Kidney (tissue), 14 donors: Measurements from ENCODE around the gene AAK1. TPM values are rescaled to one million over a fixed set of nuclear protein-coding genes. Genes with fewer than 3 reads are reported as not detected.

Experiments
- DNase-seq, 5 donors: peaks; one replicate each; pipeline ENCODE4 v3.0.0-alpha.2; 2013 to 2020
- FAIRE-seq: peaks from 2 replicates; lab custom pipeline; 2012; peaks lifted over from hg19 to GRCh38; lab: Jason Lieb, UNC
- H3K27ac ChIP-seq, 2 donors: one replicate each; pipeline ENCODE4 v1.7.0; 2013; ENCODE audit warnings: low read depth in 2 of 2, low read length in 2 of 2, inconsistent platforms in 1 of 2
- H3K27me3 ChIP-seq: one replicate; pipeline ENCODE4 v1.7.1; 2013; ENCODE audit warnings: low read length, inconsistent platforms; ENCODE audit not compliant: control insufficient read depth, insufficient read depth
- H3K36me3 ChIP-seq, 3 donors: one replicate each; pipeline versions ENCODE4 v1.7.0 to v1.7.1; 2013; ENCODE audit warnings: low read length in 3 of 3, control low read depth in 1 of 3, inconsistent platforms in 1 of 3; ENCODE audit not compliant: insufficient read depth in 3 of 3, control insufficient read depth in 2 of 3
- H3K4me1 ChIP-seq, 3 donors: one replicate each; pipeline versions ENCODE4 v1.7.0 to v1.7.1; 2013; ENCODE audit warnings: low read length in 3 of 3, inconsistent platforms in 1 of 3, low read depth in 1 of 3; ENCODE audit not compliant: control insufficient read depth in 2 of 3, insufficient read depth in 2 of 3
- H3K4me3 ChIP-seq, 3 donors: one replicate each; pipeline versions ENCODE4 v1.7.0 to v1.8.1; 2013; ENCODE audit warnings: low read length in 3 of 3, control low read depth in 1 of 3, inconsistent platforms in 1 of 3
- H3K9ac ChIP-seq, 3 donors: one replicate each; pipeline versions ENCODE4 v1.7.0 to v1.7.1; 2013; ENCODE audit warnings: low read length in 3 of 3, control low read depth in 1 of 3, inconsistent platforms in 1 of 3
- H3K9me3 ChIP-seq, 3 donors: one replicate each; pipeline versions ENCODE4 v1.7.0 to v1.7.1; 2013; ENCODE audit warnings: low read length in 3 of 3, control low read depth in 1 of 3, inconsistent platforms in 1 of 3; ENCODE audit not compliant: control insufficient read depth in 2 of 3, insufficient read depth in 1 of 3
- intact Hi-C: fragments of 100-400 bp; cut with DNase I; formaldehyde crosslinking; loops from one replicate; pipeline ENCODE4 v1.11.1; 2022
- polyA plus RNA-seq: library from polyadenylated mRNA; stranded (reverse); fragments of 350-450 nt; fragmentation: Illumina TruSeq; extraction: RNeasy Lipid Tissue Mini Kit (QIAGEN cat#74804); gene quantifications from one replicate; pipeline ENCODE4 v1.2.3, GENCODE V29; 2014; ENCODE audit warnings: low read depth, low replicate concordance; ENCODE audit not compliant: insufficient read depth
- total RNA-seq: library from RNA; stranded (reverse); fragmentation: NEBNext Ultra II Directional; extraction: Animal tissue kit (Norgen Biotek cat#: 25700); gene quantifications from one replicate; pipeline ENCODE4 v1.2.1, GENCODE V29; 2021
- TF ChIP-seq, protein P1 (sequence below): IDR thresholded peaks from 3 replicates; pipeline ENCODE4 v1.5.1; 2012; ENCODE audit warnings: mild to moderate bottlenecking, moderate library complexity, borderline replicate concordance; ENCODE audit not compliant: insufficient read depth; ENCODE audit errors: extremely low read depth
- donor health status: control.
- donor health status: control.
- donor health status: control.
- donor health status: control.
- donor health status: control.
- donor health status: DM: yes; HTN: yes; CAD: no.
- donor health status: Normal renal cell carcinoma (clear cell type).

AAK1 gene
- total and polyA plus RNA-seq, 2 donors from 2014 or later = 25.8 to 93.7 TPM

- Histone ChIP-seq H3K27me3 (no peaks in the 10 kb centered on the region), H3K9me3 (no peaks in the 10 kb centered on the region), H3K9ac (no peak overlapping the region), H3K4me1 (peaks cover 0 to 30% (median 18%) of the 10 kb centered on the region in 3 donors), H3K36me3 (no peaks in the 10 kb centered on the region), H3K4me3 (no peak overlapping the region), H3K27ac (no peak overlapping the region)
- FAIRE-seq (no peak), DNase-seq (no peak)
- TF ChIP-seq, protein P1, sequence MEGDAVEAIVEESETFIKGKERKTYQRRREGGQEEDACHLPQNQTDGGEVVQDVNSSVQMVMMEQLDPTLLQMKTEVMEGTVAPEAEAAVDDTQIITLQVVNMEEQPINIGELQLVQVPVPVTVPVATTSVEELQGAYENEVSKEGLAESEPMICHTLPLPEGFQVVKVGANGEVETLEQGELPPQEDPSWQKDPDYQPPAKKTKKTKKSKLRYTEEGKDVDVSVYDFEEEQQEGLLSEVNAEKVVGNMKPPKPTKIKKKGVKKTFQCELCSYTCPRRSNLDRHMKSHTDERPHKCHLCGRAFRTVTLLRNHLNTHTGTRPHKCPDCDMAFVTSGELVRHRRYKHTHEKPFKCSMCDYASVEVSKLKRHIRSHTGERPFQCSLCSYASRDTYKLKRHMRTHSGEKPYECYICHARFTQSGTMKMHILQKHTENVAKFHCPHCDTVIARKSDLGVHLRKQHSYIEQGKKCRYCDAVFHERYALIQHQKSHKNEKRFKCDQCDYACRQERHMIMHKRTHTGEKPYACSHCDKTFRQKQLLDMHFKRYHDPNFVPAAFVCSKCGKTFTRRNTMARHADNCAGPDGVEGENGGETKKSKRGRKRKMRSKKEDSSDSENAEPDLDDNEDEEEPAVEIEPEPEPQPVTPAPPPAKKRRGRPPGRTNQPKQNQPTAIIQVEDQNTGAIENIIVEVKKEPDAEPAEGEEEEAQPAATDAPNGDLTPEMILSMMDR = no peak
- intact Hi-C loops = loop anchor here (10.0 kb wide), 1 partner anchor 150 kb away; no protein-coding TSS in a partner anchor
Observed at GRCh38 chr2:69564604-69565003, 78.9 kb downstream of the AAK1 start.

DNA sequence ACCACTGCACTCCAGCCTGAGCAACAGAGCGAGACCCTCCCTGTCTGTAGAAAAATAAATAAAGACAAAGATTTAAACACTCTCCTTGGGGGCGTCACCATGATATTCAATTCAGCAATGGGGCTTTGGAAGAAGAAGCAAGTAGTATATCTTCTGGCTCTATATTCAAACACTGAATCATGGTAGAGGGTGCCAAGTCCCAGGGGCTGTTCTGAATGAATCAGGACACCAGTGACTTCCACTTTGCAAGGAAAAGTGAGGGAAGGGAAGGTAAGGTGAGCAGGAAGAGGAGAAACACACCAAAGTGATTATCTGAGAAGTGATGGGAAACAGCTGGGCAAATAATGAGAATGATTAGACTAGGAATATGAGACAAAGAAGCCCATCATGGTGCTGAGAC, 80.5 kb downstream of the AAK1 start:
- Histone ChIP-seq H3K27ac (no peak overlapping the region), H3K36me3 (no peaks in the 10 kb centered on the region), H3K27me3 (no peaks in the 10 kb centered on the region), H3K4me1 (peaks cover 0 to 42% (median 18%) of the 10 kb centered on the region in 3 donors), H3K4me3 (no peak overlapping the region), H3K9me3 (no peaks in the 10 kb centered on the region), H3K9ac (no peak overlapping the region)
- DNase-seq (no peak), FAIRE-seq (no peak)
- TF ChIP-seq, protein P1 = no peak
- intact Hi-C loops = loop anchor here (10.0 kb wide), 1 partner anchor 152 kb away; no protein-coding TSS in a partner anchor

DNA sequence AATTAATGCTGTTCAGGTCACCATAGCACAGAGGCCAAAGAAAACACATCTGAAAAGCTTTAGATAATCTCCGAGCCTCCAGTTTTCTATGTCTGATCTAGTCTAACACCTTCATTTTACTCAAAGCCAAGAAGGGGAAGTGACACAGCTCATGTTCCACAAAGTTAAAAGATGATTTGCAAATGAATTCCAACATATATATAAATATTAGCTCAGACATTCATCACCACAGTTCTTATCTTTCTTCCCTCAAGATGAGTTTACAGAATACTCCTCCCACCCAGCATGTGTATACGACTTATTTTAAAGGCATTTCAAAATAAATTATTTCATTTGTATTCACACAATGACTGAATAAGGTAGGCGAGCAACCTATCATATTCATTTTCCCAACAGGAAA, 82.4 kb downstream of the AAK1 start:
- Histone ChIP-seq H3K4me1 (peaks cover 0 to 30% (median 16%) of the 10 kb centered on the region in 3 donors), H3K27ac (no peak overlapping the region), H3K27me3 (no peaks in the 10 kb centered on the region), H3K4me3 (no peak overlapping the region), H3K9me3 (no peaks in the 10 kb centered on the region), H3K36me3 (no peaks in the 10 kb centered on the region), H3K9ac (no peak overlapping the region)
- DNase-seq (no peak), FAIRE-seq (no peak)
- TF ChIP-seq, protein P1 = no peak
- intact Hi-C loops = loop anchor here (10.0 kb wide), 1 partner anchor 154 kb away; no protein-coding TSS in a partner anchor

DNA sequence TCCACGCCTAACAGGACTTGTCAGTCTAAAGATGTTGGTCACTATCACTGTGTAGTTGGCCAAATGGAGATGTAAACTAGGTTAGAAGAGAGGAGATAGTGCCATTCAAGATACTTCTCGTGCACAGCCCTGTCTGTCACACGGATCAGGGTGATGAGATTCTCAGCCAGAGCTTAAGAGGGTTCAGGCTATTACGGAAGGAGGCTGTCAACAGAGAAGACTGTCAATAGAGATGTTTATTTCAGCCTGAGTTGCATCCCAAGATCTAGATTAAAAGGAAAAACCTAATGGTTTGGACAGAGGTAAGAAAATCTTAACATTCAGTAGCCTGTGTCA, 83.4 kb downstream of the AAK1 start:
- Histone ChIP-seq H3K4me1 (peaks cover 0 to 28% (median 13%) of the 10 kb centered on the region in 3 donors), H3K9ac (no peak overlapping the region), H3K4me3 (no peak overlapping the region), H3K36me3 (no peaks in the 10 kb centered on the region), H3K27me3 (no peaks in the 10 kb centered on the region), H3K27ac (peak overlapping the region in 1 of 2 donors; percentile 4), H3K9me3 (no peaks in the 10 kb centered on the region)
- TF ChIP-seq, protein P1 = no peak
- DNase-seq = no peak
- intact Hi-C loops = loop anchor here (10.0 kb wide), 1 partner anchor 155 kb away; no protein-coding TSS in a partner anchor
- no peak for FAIRE-seq
